Osteocyte (in vitro differentiated cells): ENCODE results near the gene PHACTR3. TPM values are rescaled to one million over a fixed set of nuclear protein-coding genes. Genes with fewer than 3 reads are reported as not detected.
"Not testable (repeated sequence)": the region's sequence is repeated elsewhere in the genome, so short reads cannot be mapped to it uniquely, and the experiment has no call there.

ENCODE experiments used
- DNase-seq: peaks from one replicate; pipeline ENCODE4 v3.0.0; 2021; ENCODE audit warnings: mixed read lengths; ENCODE audit not compliant: unreplicated experiment; ENCODE audit errors: extremely low spot score
- H3K27ac Mint-ChIP-seq: one replicate; pipeline ENCODE4 v1.8.0; 2021; ENCODE audit warnings: mild to moderate bottlenecking, mixed read lengths; ENCODE audit not compliant: unreplicated experiment
- H3K27me3 Mint-ChIP-seq: one replicate; pipeline ENCODE4 v1.8.0; 2021; ENCODE audit warnings: mixed read lengths; ENCODE audit not compliant: unreplicated experiment
- H3K36me3 Mint-ChIP-seq: one replicate; pipeline ENCODE4 v1.8.0; 2021; ENCODE audit warnings: mixed read lengths; ENCODE audit not compliant: unreplicated experiment
- H3K4me1 Mint-ChIP-seq: one replicate; pipeline ENCODE4 v1.8.0; 2021; ENCODE audit warnings: mixed read lengths; ENCODE audit not compliant: unreplicated experiment
- H3K4me3 Mint-ChIP-seq: one replicate; pipeline ENCODE4 v1.8.0; 2021; ENCODE audit warnings: mild to moderate bottlenecking, moderate library complexity, mixed read lengths; ENCODE audit not compliant: unreplicated experiment
- H3K9me3 Mint-ChIP-seq: one replicate; pipeline ENCODE4 v1.8.0; 2021; ENCODE audit warnings: mixed read lengths; ENCODE audit not compliant: unreplicated experiment
- total RNA-seq: library from RNA; stranded (reverse); gene quantifications from 2 replicates; pipeline ENCODE4 v1.2.1, GENCODE V29; 2021
- TF ChIP-seq, protein P1 (sequence below): fragments of 200-600 bp; sonication (generic); IDR thresholded peaks from 2 replicates; pipeline ENCODE4 v1.5.0; 2021; ENCODE audit warnings: antibody characterized with exemption, mild to moderate bottlenecking, moderate library complexity

Gene PHACTR3
- total RNA-seq, 1 donor from 2014 or later = not detected

DNA sequence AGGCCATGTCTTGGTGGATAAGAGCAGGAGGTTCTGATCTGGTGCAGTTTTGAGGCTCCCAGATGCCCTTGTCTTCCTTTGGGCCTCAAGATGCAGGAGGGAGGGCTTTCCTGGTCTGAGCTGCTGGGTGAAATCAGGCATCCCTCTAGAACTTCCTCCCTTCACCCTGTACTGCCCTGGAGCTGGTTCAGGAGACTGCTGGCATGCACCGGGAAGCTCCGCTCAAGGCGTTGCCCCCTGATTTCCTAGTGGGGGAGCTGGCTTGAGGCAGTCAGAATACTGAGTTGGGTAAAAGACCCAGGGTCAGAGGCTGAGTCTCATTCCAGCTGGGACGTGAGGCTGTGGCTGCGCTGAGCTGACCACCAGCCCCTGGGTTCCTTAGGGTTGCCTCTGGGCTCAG lies 12.0 kb downstream of the PHACTR3 start:
- no peak overlapping the region for H3K27ac Mint-ChIP-seq
- H3K27me3 Mint-ChIP-seq = no peaks in the 10 kb centered on the region
- DNase-seq = no peak
- H3K9me3 Mint-ChIP-seq = no peaks in the 10 kb centered on the region
- no peaks in the 10 kb centered on the region for H3K4me1 Mint-ChIP-seq
- TF ChIP-seq, protein P1, sequence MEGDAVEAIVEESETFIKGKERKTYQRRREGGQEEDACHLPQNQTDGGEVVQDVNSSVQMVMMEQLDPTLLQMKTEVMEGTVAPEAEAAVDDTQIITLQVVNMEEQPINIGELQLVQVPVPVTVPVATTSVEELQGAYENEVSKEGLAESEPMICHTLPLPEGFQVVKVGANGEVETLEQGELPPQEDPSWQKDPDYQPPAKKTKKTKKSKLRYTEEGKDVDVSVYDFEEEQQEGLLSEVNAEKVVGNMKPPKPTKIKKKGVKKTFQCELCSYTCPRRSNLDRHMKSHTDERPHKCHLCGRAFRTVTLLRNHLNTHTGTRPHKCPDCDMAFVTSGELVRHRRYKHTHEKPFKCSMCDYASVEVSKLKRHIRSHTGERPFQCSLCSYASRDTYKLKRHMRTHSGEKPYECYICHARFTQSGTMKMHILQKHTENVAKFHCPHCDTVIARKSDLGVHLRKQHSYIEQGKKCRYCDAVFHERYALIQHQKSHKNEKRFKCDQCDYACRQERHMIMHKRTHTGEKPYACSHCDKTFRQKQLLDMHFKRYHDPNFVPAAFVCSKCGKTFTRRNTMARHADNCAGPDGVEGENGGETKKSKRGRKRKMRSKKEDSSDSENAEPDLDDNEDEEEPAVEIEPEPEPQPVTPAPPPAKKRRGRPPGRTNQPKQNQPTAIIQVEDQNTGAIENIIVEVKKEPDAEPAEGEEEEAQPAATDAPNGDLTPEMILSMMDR = no peak
- no peaks in the 10 kb centered on the region for H3K36me3 Mint-ChIP-seq
- no peak overlapping the region for H3K4me3 Mint-ChIP-seq

DNA sequence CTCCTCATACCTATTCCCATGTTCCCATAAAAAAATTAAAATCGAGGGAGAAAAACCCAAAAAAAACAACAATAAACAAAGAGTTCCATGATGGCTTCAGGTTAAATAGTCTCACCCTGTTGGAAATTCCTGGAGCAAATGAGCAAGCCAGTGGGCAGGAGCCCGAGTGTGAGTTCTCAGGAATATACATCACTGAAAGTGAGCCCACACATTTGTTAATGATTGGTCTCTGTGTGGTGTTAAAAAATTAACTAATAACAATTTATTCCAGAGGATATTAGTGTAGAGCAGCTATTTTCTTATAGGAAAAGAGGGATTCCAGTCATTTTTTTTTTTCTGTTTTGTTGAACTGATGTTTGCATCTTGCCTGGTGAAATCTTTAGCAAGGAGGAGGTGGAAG lies 12.9 kb downstream of the PHACTR3 start:
- H3K4me1 Mint-ChIP-seq = no peaks in the 10 kb centered on the region
- H3K36me3 Mint-ChIP-seq = no peaks in the 10 kb centered on the region
- no peak for DNase-seq
- H3K4me3 Mint-ChIP-seq = no peak overlapping the region
- H3K9me3 Mint-ChIP-seq = no peaks in the 10 kb centered on the region
- H3K27me3 Mint-ChIP-seq = no peaks in the 10 kb centered on the region
- TF ChIP-seq, protein P1 = no peak
- H3K27ac Mint-ChIP-seq = no peak overlapping the region

DNA sequence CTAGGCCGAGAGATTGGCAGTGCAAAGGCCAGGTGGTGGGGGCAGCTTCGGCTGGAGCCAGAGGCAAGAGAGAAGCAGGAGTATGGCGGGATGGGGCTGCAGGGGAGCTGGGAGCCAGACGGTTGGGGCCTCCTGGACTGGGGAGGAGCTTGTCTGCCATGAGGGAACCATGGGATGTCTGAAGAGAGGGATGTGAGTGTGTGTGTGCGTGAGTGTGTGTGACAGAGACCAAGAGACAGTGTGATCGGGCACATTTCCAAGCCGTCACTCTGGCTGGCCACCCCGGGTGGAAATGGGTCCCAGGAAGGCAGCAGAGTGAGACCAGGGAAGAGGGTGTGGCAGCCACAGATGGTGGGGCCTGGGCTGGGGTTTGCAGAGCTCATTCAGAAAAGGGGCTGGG lies 13.8 kb downstream of the PHACTR3 start:
- Mint-ChIP-seq H3K27me3 (no peaks in the 10 kb centered on the region), H3K9me3 (no peaks in the 10 kb centered on the region), H3K4me3 (no peak overlapping the region), H3K4me1 (no peaks in the 10 kb centered on the region), H3K36me3 (no peaks in the 10 kb centered on the region), H3K27ac (no peak overlapping the region)
- no peak for DNase-seq
- TF ChIP-seq, protein P1 = no peak

DNA sequence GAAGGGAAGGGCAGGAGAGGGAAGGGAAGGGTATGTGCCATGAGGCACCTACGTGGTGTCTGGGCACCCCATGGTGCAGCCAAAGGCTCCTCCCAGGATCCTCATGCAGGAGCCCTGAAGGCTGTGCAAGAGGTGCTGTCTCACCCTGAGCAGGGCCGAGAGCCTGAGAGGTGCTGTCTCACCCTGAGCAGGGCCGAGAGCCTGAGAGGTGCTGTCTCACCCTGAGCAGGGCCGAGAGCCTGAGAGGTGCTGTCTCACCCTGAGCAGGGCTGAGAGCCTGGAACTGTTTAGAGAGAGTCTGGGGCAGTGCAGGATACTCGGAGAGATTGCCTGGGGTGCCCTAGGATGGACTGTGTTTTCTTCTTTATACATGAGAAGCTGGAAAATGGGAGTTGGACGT lies 14.2 kb downstream of the PHACTR3 start:
- H3K27ac Mint-ChIP-seq, H3K9me3 Mint-ChIP-seq, H3K4me3 Mint-ChIP-seq, DNase-seq, H3K27me3 Mint-ChIP-seq, H3K4me1 Mint-ChIP-seq, H3K36me3 Mint-ChIP-seq: not testable (repeated sequence)

DNA sequence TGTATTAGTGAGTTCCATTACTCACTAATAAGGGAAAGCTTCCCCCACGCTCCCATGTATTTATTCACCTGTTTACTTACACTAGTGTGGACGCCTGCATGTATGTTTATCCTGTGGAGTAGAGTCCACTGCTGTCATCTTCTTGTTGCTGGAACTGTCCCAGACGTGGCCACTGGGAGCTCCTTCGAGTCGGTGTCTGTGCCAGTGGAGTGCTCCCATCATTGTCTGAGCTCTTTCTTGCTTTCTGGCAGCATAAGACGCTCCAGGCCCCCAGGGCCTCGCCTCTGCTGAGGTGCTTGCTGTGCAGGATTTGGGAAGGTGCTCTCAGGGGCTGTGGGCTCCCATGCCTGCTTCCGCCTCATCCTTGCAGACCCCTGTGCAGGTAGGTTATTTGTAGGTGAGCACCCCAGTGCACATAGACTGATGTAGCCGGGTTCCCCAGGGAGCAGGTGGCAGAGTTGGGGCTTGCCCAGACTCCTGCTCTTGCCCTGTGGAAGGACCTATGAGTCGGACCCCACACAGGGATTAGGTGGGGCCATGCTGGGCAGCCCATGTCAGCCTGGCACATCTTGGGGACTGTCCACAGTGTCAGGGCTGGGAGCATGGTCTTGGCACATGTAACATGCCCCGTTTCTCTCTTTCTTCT lies 16.6 kb downstream of the PHACTR3 start:
- H3K9me3 Mint-ChIP-seq = no peaks in the 10 kb centered on the region
- no peaks in the 10 kb centered on the region for H3K4me1 Mint-ChIP-seq
- H3K27ac Mint-ChIP-seq = no peak overlapping the region
- DNase-seq = no peak
- H3K27me3 Mint-ChIP-seq = no peaks in the 10 kb centered on the region
- H3K4me3 Mint-ChIP-seq = no peak overlapping the region
- H3K36me3 Mint-ChIP-seq = no peaks in the 10 kb centered on the region
- TF ChIP-seq, protein P1 = no peak

DNA sequence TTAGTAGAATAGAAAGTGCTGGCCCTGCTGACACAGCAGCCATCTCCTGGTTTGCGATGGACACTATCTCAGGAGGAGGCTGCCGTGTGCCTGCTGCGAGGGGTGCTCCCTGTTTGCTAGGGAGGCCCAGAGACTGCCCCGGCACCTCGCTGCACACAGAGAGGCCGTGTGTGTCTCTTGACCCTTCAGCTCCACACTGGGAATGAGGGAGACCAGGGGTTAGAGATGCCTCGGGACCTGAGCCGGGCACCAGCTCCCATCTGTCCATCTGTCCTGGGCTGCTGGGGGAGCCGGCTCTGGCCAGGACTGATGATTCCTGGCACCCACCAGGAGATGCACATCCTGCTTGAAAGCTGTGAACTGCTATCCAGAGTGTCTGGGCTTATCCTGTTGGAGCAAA lies 18.2 kb downstream of the PHACTR3 start:
- H3K27me3 Mint-ChIP-seq = no peaks in the 10 kb centered on the region
- H3K4me3 Mint-ChIP-seq = no peak overlapping the region
- DNase-seq = no peak
- no peak overlapping the region for H3K27ac Mint-ChIP-seq
- H3K36me3 Mint-ChIP-seq = no peaks in the 10 kb centered on the region
- no peaks in the 10 kb centered on the region for H3K9me3 Mint-ChIP-seq
- H3K4me1 Mint-ChIP-seq = no peaks in the 10 kb centered on the region
- TF ChIP-seq, protein P1 = no peak
